HEK293 (cell line): Measurements from ENCODE around the gene BTN2A1.

ENCODE experiments used
- CTCF ChIA-PET: fragments of 350-600 bp; formaldehyde crosslinking; extraction: SDS; loops from one replicate; lab custom pipeline; 2021; ENCODE audit warnings: antibody characterized with exemption; lab: Yijun Ruan, JAX
- POLR2A ChIA-PET: fragments of 300-600 bp; formaldehyde crosslinking; extraction: SDS; loops from one replicate; lab custom pipeline; 2020; ENCODE audit warnings: antibody characterized with exemption, inconsistent platforms; lab: Yijun Ruan, JAX
- H3K27ac ChIP-seq: fragments of 200-500 bp; sonication (Bioruptor generic); 2 replicates; pipeline ENCODE4 v1.5.1; 2014; ENCODE audit warnings: low read depth, low read length, control low read depth, inconsistent platforms; ENCODE audit errors: extremely low read depth
- H3K36me3 ChIP-seq, 2 experiments: fragments of 200-500 bp in 1 of 2; sonication (Bioruptor generic) in 1 of 2; 1 replicate in 1 of 2; 2 replicates in 1 of 2; pipeline ENCODE4 v1.5.1; 2014 to 2017; ENCODE audit warnings: inconsistent platforms in 2 of 2, low read length in 2 of 2; ENCODE audit not compliant: control insufficient read depth in 2 of 2, insufficient read depth in 1 of 2
- H3K4me1 ChIP-seq: fragments of 200-500 bp; sonication (Bioruptor generic); 2 replicates; pipeline ENCODE4 v1.5.1; 2014; ENCODE audit warnings: mild to moderate bottlenecking, low read length, inconsistent platforms; ENCODE audit not compliant: control insufficient read depth, insufficient read depth
- H3K4me3 ChIP-seq: 2 replicates; pipeline ENCODE4 v1.5.1; 2011; ENCODE audit warnings: low read depth, mild to moderate bottlenecking, control low read depth, low read length, moderate library complexity
- H3K9me3 ChIP-seq: fragments of 200-500 bp; sonication (Bioruptor generic); 2 replicates; pipeline ENCODE4 v1.5.1; 2014; ENCODE audit warnings: low read depth, low read length, inconsistent platforms; ENCODE audit not compliant: control insufficient read depth, insufficient read depth
- AEBP2 ChIP-seq: fragments of 450-650 bp; formaldehyde crosslinking; IDR thresholded peaks from 2 replicates; pipeline ENCODE4 v1.5.1; 2016; ENCODE audit warnings: missing biosample characterization, missing genetic modification characterization, borderline replicate concordance
- BCL6B ChIP-seq: fragments of 450-650 bp; formaldehyde crosslinking; IDR thresholded peaks from 2 replicates; pipeline ENCODE4 v1.5.1; 2017; ENCODE audit warnings: missing biosample characterization, missing genetic modification characterization
- EGR2 ChIP-seq: fragments of 450-650 bp; formaldehyde crosslinking; IDR thresholded peaks from 2 replicates; pipeline ENCODE4 v1.5.1; 2016; ENCODE audit warnings: low read depth, missing biosample characterization, missing genetic modification characterization
- HOXC10 ChIP-seq: sonication (generic); formaldehyde crosslinking; IDR thresholded peaks from 2 replicates; pipeline ENCODE4 v1.8.1; 2023; ENCODE audit warnings: mild to moderate bottlenecking, missing genetic modification reagents
- MYNN ChIP-seq: fragments of 450-650 bp; formaldehyde crosslinking; IDR thresholded peaks from 2 replicates; pipeline ENCODE4 v1.5.1; 2016; ENCODE audit warnings: missing biosample characterization, missing genetic modification characterization, borderline replicate concordance
- REST ChIP-seq: fragments of 450-650 bp; formaldehyde crosslinking; IDR thresholded peaks from 2 replicates; pipeline ENCODE4 v1.5.1; 2016; ENCODE audit warnings: missing biosample characterization, missing genetic modification characterization
- WT1 ChIP-seq: fragments of 450-650 bp; formaldehyde crosslinking; IDR thresholded peaks from 2 replicates; pipeline ENCODE4 v1.5.1; 2016; ENCODE audit warnings: missing biosample characterization, missing genetic modification characterization
- ZBTB17 ChIP-seq: fragments of 450-650 bp; formaldehyde crosslinking; IDR thresholded peaks from 2 replicates; pipeline ENCODE4 v1.5.1; 2016; ENCODE audit warnings: missing biosample characterization, missing genetic modification characterization
- ZBTB7A ChIP-seq: fragments of 450-650 bp; formaldehyde crosslinking; IDR thresholded peaks from 2 replicates; pipeline ENCODE4 v1.5.1; 2016; ENCODE audit warnings: low read depth, missing biosample characterization, missing genetic modification characterization
- ZNF133 ChIP-seq: fragments of 450-650 bp; formaldehyde crosslinking; IDR thresholded peaks from 2 replicates; pipeline ENCODE4 v1.5.1; 2016; ENCODE audit warnings: missing biosample characterization, missing genetic modification characterization
- ZNF19 ChIP-seq: fragments of 450-650 bp; formaldehyde crosslinking; IDR thresholded peaks from 2 replicates; pipeline ENCODE4; 2016; ENCODE audit warnings: missing biosample characterization, missing genetic modification characterization, low read depth
- ZNF239 ChIP-seq: fragments of 450-650 bp; formaldehyde crosslinking; IDR thresholded peaks from 2 replicates; pipeline ENCODE4 v1.5.1; 2016; ENCODE audit warnings: missing biosample characterization, missing genetic modification characterization
- ZNF341 ChIP-seq: fragments of 450-650 bp; formaldehyde crosslinking; IDR thresholded peaks from 2 replicates; pipeline ENCODE4; 2016; ENCODE audit warnings: low read depth, missing biosample characterization, missing genetic modification characterization
- ZNF362 ChIP-seq: fragments of 450-650 bp; formaldehyde crosslinking; IDR thresholded peaks from 2 replicates; pipeline ENCODE4 v1.5.1; 2016; ENCODE audit warnings: missing biosample characterization, missing genetic modification characterization
- ZNF37A ChIP-seq: fragments of 450-650 bp; IDR thresholded peaks from 2 replicates; pipeline ENCODE4 v1.5.1; 2018; ENCODE audit warnings: missing biosample characterization, missing genetic modification characterization
- ZNF548 ChIP-seq: fragments of 450-650 bp; formaldehyde crosslinking; IDR thresholded peaks from 2 replicates; pipeline ENCODE4 v1.5.1; 2016; ENCODE audit warnings: missing biosample characterization, missing genetic modification characterization
- ZNF585B ChIP-seq: fragments of 450-650 bp; formaldehyde crosslinking; IDR thresholded peaks from 2 replicates; pipeline ENCODE4 v1.5.1; 2016; ENCODE audit warnings: missing biosample characterization, missing genetic modification characterization
- ZNF600 ChIP-seq: fragments of 450-650 bp; formaldehyde crosslinking; IDR thresholded peaks from 2 replicates; pipeline ENCODE4 v1.5.1; 2016; ENCODE audit warnings: missing biosample characterization, missing genetic modification characterization
- ZNF658 ChIP-seq: fragments of 450-650 bp; formaldehyde crosslinking; IDR thresholded peaks from 2 replicates; pipeline ENCODE4; 2016; ENCODE audit warnings: missing biosample characterization, missing genetic modification characterization
- ZNF707 ChIP-seq: fragments of 450-650 bp; formaldehyde crosslinking; IDR thresholded peaks from 2 replicates; pipeline ENCODE4 v1.5.1; 2016; ENCODE audit warnings: missing biosample characterization, missing genetic modification characterization
- ZNF747 ChIP-seq: fragments of 450-650 bp; formaldehyde crosslinking; IDR thresholded peaks from 2 replicates; pipeline ENCODE4 v1.5.1; 2016; ENCODE audit warnings: missing biosample characterization, missing genetic modification characterization
- ZNF76 ChIP-seq: fragments of 450-650 bp; formaldehyde crosslinking; IDR thresholded peaks from 2 replicates; pipeline ENCODE4; 2016; ENCODE audit warnings: low read depth, missing biosample characterization, missing genetic modification characterization, borderline replicate concordance
- ZSCAN30 ChIP-seq: fragments of 450-650 bp; IDR thresholded peaks from 2 replicates; pipeline ENCODE4 v1.5.1; 2018; ENCODE audit warnings: missing biosample characterization, mild to moderate bottlenecking, missing genetic modification characterization, moderate library complexity
- ZSCAN5A ChIP-seq: fragments of 450-650 bp; formaldehyde crosslinking; IDR thresholded peaks from 2 replicates; pipeline ENCODE4 v1.5.1; 2016; ENCODE audit warnings: missing biosample characterization, missing genetic modification characterization

BTN2A1 gene

GRCh38 chr6:26455357-26455970, 2.3 kb upstream of the BTN2A1 start:
- ChIA-PET POLR2A (interaction anchor here (0.7 kb wide), 1 partner anchor 17 kb away, joined by 3 read pairs; no protein-coding TSS in a partner anchor), CTCF (no interaction called here)
- TF ChIP-seq ZSCAN5A (tag by site-specific recombination) (no peak), ZBTB17 (tag by site-specific recombination) (peak; percentile 63), ZNF133 (tag by site-specific recombination) (no peak)
- H3K4me1 ChIP-seq: no peaks in the 10 kb centered on the region
- no peak overlapping the region for H3K27ac ChIP-seq
- H3K4me3 ChIP-seq: no peak overlapping the region
- no peaks in the 10 kb centered on the region for H3K9me3 ChIP-seq
- H3K36me3 ChIP-seq: peaks cover 8 to 16% of the 10 kb centered on the region in 2 experiments

GRCh38 chr6:26457264-26457805, 420 bp upstream of the BTN2A1 start:
- H3K36me3 ChIP-seq: peaks cover 22 to 32% of the 10 kb centered on the region in 2 experiments
- H3K9me3 ChIP-seq: no peaks in the 10 kb centered on the region
- CTCF ChIA-PET: interaction anchor here (0.5 kb wide), 1 partner anchor 42 kb away, joined by 4 read pairs; no protein-coding TSS in a partner anchor
- H3K27ac ChIP-seq: peak overlapping the region; percentile 73; the same call in 1 of the 2 replicates
- no peak overlapping the region for H3K4me3 ChIP-seq
- H3K4me1 ChIP-seq: no peaks in the 10 kb centered on the region
- POLR2A ChIA-PET: interaction anchor here (1.3 kb wide), 1 partner anchor 17 kb away, joined by 6 read pairs; no protein-coding TSS in a partner anchor
- TF ChIP-seq AEBP2 (no peak), HOXC10 (CRISPR knock-in tag) (no peak), ZBTB7A (no peak), REST (no peak), ZSCAN30 (tag by site-specific recombination) (no peak), ZNF76 (tag by site-specific recombination) (no peak), WT1 (tag by site-specific recombination) (no peak), ZNF600 (tag by site-specific recombination) (no peak), ZNF585B (tag by site-specific recombination) (no peak), ZNF239 (tag by site-specific recombination) (no peak), ZNF548 (tag by site-specific recombination) (no peak), EGR2 (tag by site-specific recombination) (0 out of 2 replicates have a peak, but pooled peaks have one; percentile 8), ZNF362 (tag by site-specific recombination) (no peak), BCL6B (tag by site-specific recombination) (peak; percentile 73; the same call in 1 of the 2 replicates), ZNF341 (tag by site-specific recombination) (peak; percentile 62), ZNF37A (tag by site-specific recombination) (no peak), ZNF19 (tag by site-specific recombination) (no peak), ZNF707 (no peak), ZNF658 (tag by site-specific recombination) (no peak), ZNF747 (no peak), MYNN (tag by site-specific recombination) (no peak)
